SK-N-SH (cell line): ENCODE measurements around the gene KNSTRN. TPM values are rescaled to one million over a fixed set of nuclear protein-coding genes. Genes with fewer than 3 reads are reported as not detected.
A peak's percentile ranks its signal among the peaks of the same experiment; 100 is the strongest.

Experiments
- CTCF ChIA-PET: fragments of 300-600, 350-600 bp; formaldehyde crosslinking; extraction: SDS; loops from one replicate; lab custom pipeline; 2021; lab: Yijun Ruan, JAX
- POLR2A ChIA-PET: fragments of 350-600 bp; sonication (Branson Sonifier 250); formaldehyde crosslinking; extraction: SDS; loops from one replicate; lab custom pipeline; 2020; ENCODE audit warnings: antibody characterized with exemption, inconsistent platforms; lab: Yijun Ruan, JAX
- DNase-seq: peaks from one replicate; pipeline ENCODE4 v3.0.0; 2012
- H2AFZ ChIP-seq: fragments of 200-600 bp; sonication (generic); 2 replicates; pipeline ENCODE4 v1.8.1; 2016; ENCODE audit warnings: antibody characterized with exemption, mild to moderate bottlenecking, low read depth
- H3F3A ChIP-seq: fragments of 200-600 bp; sonication (generic); replicated peaks from 2 replicates; pipeline ENCODE3; 2016; ENCODE audit warnings: antibody characterized with exemption, mild to moderate bottlenecking; ENCODE audit not compliant: insufficient read depth
- H3K27ac ChIP-seq, 2 experiments: fragments of 200-500 bp in 1 of 2; fragments of 200-600 bp in 1 of 2; sonication (Bioruptor generic) in 1 of 2; sonication (generic), shearing (Covaris generic) in 1 of 2; 2 replicates each; pipeline versions ENCODE4 v1.5.1 to v1.6.1; 2014 to 2016; ENCODE audit warnings: low read depth in 2 of 2, inconsistent platforms in 1 of 2, low read length in 1 of 2, mild to moderate bottlenecking in 1 of 2, mixed read lengths in 1 of 2
- H3K27me3 ChIP-seq: fragments of 200-600 bp; sonication (generic), shearing (Covaris generic); 2 replicates; pipeline ENCODE4 v1.6.1; 2016; ENCODE audit warnings: mixed run types; ENCODE audit not compliant: insufficient read depth
- H3K36me3 ChIP-seq, 2 experiments: fragments of 200-500 bp in 1 of 2; fragments of 200-600 bp in 1 of 2; sonication (Bioruptor generic) in 1 of 2; sonication (generic) in 1 of 2; replicated peaks in 1 of 2; 2 replicates each; pipeline versions ENCODE3 to v1.5.1; 2014 to 2016; ENCODE audit warnings: low read length in 1 of 2, mild to moderate bottlenecking in 1 of 2; ENCODE audit not compliant: insufficient read depth in 2 of 2, control insufficient read depth in 1 of 2
- H3K4me1 ChIP-seq, 2 experiments: fragments of 200-500 bp in 1 of 2; fragments of 200-600 bp in 1 of 2; sonication (Bioruptor generic) in 1 of 2; sonication (generic), shearing (Covaris generic) in 1 of 2; 2 replicates each; pipeline versions ENCODE4 v1.5.1 to v1.6.1; 2014 to 2016; ENCODE audit warnings: low read depth in 1 of 2, low read length in 1 of 2, mixed run types in 1 of 2; ENCODE audit not compliant: insufficient read depth in 2 of 2, control insufficient read depth in 1 of 2
- H3K4me2 ChIP-seq: fragments of 200-600 bp; sonication (generic), shearing (Covaris generic); 2 replicates; pipeline ENCODE4 v1.6.1; 2017; ENCODE audit warnings: mixed run types
- H3K4me3 ChIP-seq, 2 experiments: fragments of 200-500 bp in 1 of 2; fragments of 200-600 bp in 1 of 2; sonication (Bioruptor generic) in 1 of 2; sonication (generic), shearing (Covaris generic) in 1 of 2; 2 replicates each; pipeline versions ENCODE4 v1.5.1 to v1.8.1; 2014 to 2016; ENCODE audit warnings: low read depth in 2 of 2, inconsistent platforms in 1 of 2, low read length in 1 of 2, mild to moderate bottlenecking in 1 of 2, mixed read lengths in 1 of 2, moderate library complexity in 1 of 2
- H3K79me2 ChIP-seq: fragments of 200-600 bp; sonication (generic); 2 replicates; pipeline ENCODE4 v1.8.1; 2017; ENCODE audit warnings: mild to moderate bottlenecking; ENCODE audit not compliant: insufficient read depth
- H3K9ac ChIP-seq: fragments of 200-600 bp; sonication (generic); 2 replicates; pipeline ENCODE4 v1.6.1; 2017; ENCODE audit warnings: mixed run types
- H3K9me2 ChIP-seq: fragments of 200-600 bp; sonication (generic); 2 replicates; pipeline ENCODE4 v1.6.1; 2017; ENCODE audit warnings: mixed run types
- H3K9me3 ChIP-seq: fragments of 200-600 bp; sonication (generic); 2 replicates; pipeline ENCODE4 v1.6.1; 2017; ENCODE audit warnings: mixed run types, mild to moderate bottlenecking, moderate library complexity
- H4K20me1 ChIP-seq: fragments of 200-600 bp; sonication (generic); 2 replicates; pipeline ENCODE4 v1.6.1; 2017; ENCODE audit warnings: mild to moderate bottlenecking, mixed run types; ENCODE audit not compliant: insufficient read depth
- CHD2 ChIP-seq: fragments of 150-350 bp; IDR thresholded peaks from 2 replicates; pipeline ENCODE4 v1.6.1; 2018; ENCODE audit warnings: low read length; ENCODE audit not compliant: partially characterized antibody
- ELF1 ChIP-seq: IDR thresholded peaks from 2 replicates; pipeline ENCODE4 v1.4.0; 2012
- EP300 ChIP-seq, 2 experiments: IDR thresholded peaks; 2 replicates each; pipeline versions ENCODE4 v1.4.0 to v1.6.1; 2012; ENCODE audit warnings: borderline replicate concordance in 1 of 2, low read depth in 1 of 2, low read length in 1 of 2
- EZH2phosphoT487 ChIP-seq: fragments of 200-600 bp; sonication (generic); IDR thresholded peaks from 2 replicates; pipeline ENCODE4 v1.6.1; 2017; ENCODE audit warnings: low read depth, mixed run types, mild to moderate bottlenecking, antibody characterized with exemption, moderate library complexity, borderline replicate concordance
- FOSL2 ChIP-seq: IDR thresholded peaks from 2 replicates; pipeline ENCODE4 v1.4.0; 2012; ENCODE audit warnings: low read depth, mild to moderate bottlenecking, moderate library complexity, borderline replicate concordance
- FOXJ3 ChIP-seq: sonication (generic); formaldehyde crosslinking; IDR thresholded peaks from 2 replicates; pipeline ENCODE4 v1.5.1; 2020; ENCODE audit warnings: mild to moderate bottlenecking, missing genetic modification reagents
- GATA2 ChIP-seq: sonication (generic); formaldehyde crosslinking; IDR thresholded peaks from 2 replicates; pipeline ENCODE4 v1.5.0; 2020; ENCODE audit warnings: mild to moderate bottlenecking, missing genetic modification reagents
- JUND ChIP-seq: IDR thresholded peaks from 2 replicates; pipeline ENCODE4 v1.4.0; 2012
- MEF2A ChIP-seq: IDR thresholded peaks from 2 replicates; pipeline ENCODE4 v1.4.0; 2012; ENCODE audit warnings: low read depth, borderline replicate concordance
- NRF1 ChIP-seq: IDR thresholded peaks from 2 replicates; pipeline ENCODE4 v1.6.1; 2012; ENCODE audit warnings: low read depth, mild to moderate bottlenecking, low read length
- RAD21 ChIP-seq: IDR thresholded peaks from 2 replicates; pipeline ENCODE4 v1.6.1; 2012; ENCODE audit warnings: mild to moderate bottlenecking, low read length
- RCOR1 ChIP-seq: fragments of 150-350 bp; IDR thresholded peaks from 2 replicates; pipeline ENCODE4 v1.6.1; 2017; ENCODE audit warnings: antibody characterized with exemption, low read length
- RFX5 ChIP-seq: IDR thresholded peaks from 2 replicates; pipeline ENCODE4 v1.6.1; 2012; ENCODE audit warnings: mild to moderate bottlenecking, improper control_type of control experiment, low read length
- RXRA ChIP-seq: IDR thresholded peaks from 2 replicates; pipeline ENCODE4 v1.4.0; 2012; ENCODE audit warnings: low read depth, mild to moderate bottlenecking, borderline replicate concordance
- SIN3A ChIP-seq: IDR thresholded peaks from 2 replicates; pipeline ENCODE4 v1.6.1; 2012; ENCODE audit warnings: low read depth, mild to moderate bottlenecking, low read length, moderate library complexity, borderline replicate concordance
- SMC3 ChIP-seq: IDR thresholded peaks from 2 replicates; pipeline ENCODE4 v1.6.1; 2012; ENCODE audit warnings: low read depth, low read length, improper control_type of control experiment
- TCF12 ChIP-seq: IDR thresholded peaks from 2 replicates; pipeline ENCODE4 v1.4.0; 2012
- TEAD4 ChIP-seq: IDR thresholded peaks from 2 replicates; pipeline ENCODE4 v1.4.0; 2012; ENCODE audit warnings: mild to moderate bottlenecking, borderline replicate concordance; ENCODE audit not compliant: insufficient read depth
- USF2 ChIP-seq: fragments of 150-350 bp; IDR thresholded peaks from 2 replicates; pipeline ENCODE4 v1.6.1; 2017; ENCODE audit warnings: antibody characterized with exemption, low read length, low read depth, borderline replicate concordance
- YY1 ChIP-seq: IDR thresholded peaks from 2 replicates; pipeline ENCODE4 v1.4.0; 2012; ENCODE audit warnings: low read depth, mild to moderate bottlenecking
- WGBS: methylation state at CpG from one replicate; pipeline ENCODE4 v1.1.6; 2017; ENCODE audit warnings: low lambda C conversion rate; 5-methylcytosine and 5-hydroxymethylcytosine counted together
- polyA plus RNA-seq, 3 experiments: library from polyadenylated mRNA; depleted of rRNA; stranded (reverse); fragments of >200 nt; gene quantifications; 2 replicates each; pipeline ENCODE4 v1.2.3, GENCODE V29; 2012
- TF ChIP-seq, protein P1 (sequence below): fragments of 150-350 bp; IDR thresholded peaks from 2 replicates; pipeline ENCODE4 v1.6.1; 2016; ENCODE audit warnings: mild to moderate bottlenecking, low read depth, low read length
- TF ChIP-seq, protein P2 (sequence below): IDR thresholded peaks from 2 replicates; pipeline ENCODE4 v1.4.0; 2012; ENCODE audit warnings: low read depth
- TF ChIP-seq, protein P3 (sequence below): IDR thresholded peaks from 2 replicates; pipeline ENCODE4 v1.4.0; 2012; ENCODE audit warnings: low read depth, borderline replicate concordance

KNSTRN gene
- polyA plus RNA-seq, 1 of the 3 experiments (the other 2 are of a cell fraction): 25.5 TPM

DNA sequence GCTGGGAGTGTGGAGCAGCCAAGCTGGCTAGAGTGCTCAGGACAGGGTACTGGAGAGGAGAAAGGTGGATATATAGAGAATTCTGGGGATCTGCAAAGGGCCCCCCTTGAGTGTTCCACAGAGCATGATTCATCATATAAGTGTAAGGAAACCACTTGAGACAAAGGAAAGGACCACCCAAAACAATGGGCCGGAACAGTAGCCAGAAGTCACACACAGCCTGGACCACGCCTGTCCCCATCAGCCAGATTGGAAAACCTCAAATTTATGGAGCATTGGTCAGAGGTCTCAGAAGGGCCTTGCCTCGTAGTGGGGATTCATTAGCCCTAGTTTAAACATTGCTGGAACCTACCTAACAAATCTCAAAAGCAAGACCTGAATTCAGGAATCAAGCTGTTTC lies 4.9 kb upstream of the KNSTRN start (continued):
- no peak for TF ChIP-seq GATA2 (CRISPR knock-in tag)
- TF ChIP-seq SIN3A: no peak
- no peak for TF ChIP-seq EZH2phosphoT487
- no peak for TF ChIP-seq RAD21
- no peak for TF ChIP-seq MEF2A
- no peak for TF ChIP-seq FOSL2
- TF ChIP-seq RXRA: no peak
- TF ChIP-seq EP300 (IDR thresholded peaks at IDR 0.05; ENCODE audit: borderline replicate concordance in 1 of 2, low read depth in 1 of 2, low read length in 1 of 2): no peak

GRCh38 chr15:40379374-40379773 lies 3.1 kb upstream of the KNSTRN start:
- Histone ChIP-seq H3K27me3 (no peaks in the 10 kb centered on the region), H4K20me1 (no peaks in the 10 kb centered on the region), H3K4me1 (peaks cover 6 to 13% of the 10 kb centered on the region in 2 experiments; a peak in 3 of 4 replicates), H3K9ac (no peak overlapping the region), H3K36me3 (no peaks in the 10 kb centered on the region), H2AFZ (peak overlapping the region; percentile 39; the same call in 1 of the 2 replicates), H3K4me3 (no peak overlapping the region), H3K27ac (peak overlapping the region in 1 of 2 experiments; percentile 60; a peak in 2 of 4 replicates), H3K9me3 (no peaks in the 10 kb centered on the region), H3K79me2 (peaks cover 16% of the 10 kb centered on the region), H3K4me2 (peak overlapping the region; percentile 46; the same call in 1 of the 2 replicates), H3F3A (peaks cover 8% of the 10 kb centered on the region), H3K9me2 (no peaks in the 10 kb centered on the region)
- 92% methylated on average over 4 of the region's 4 CpGs for WGBS
- no peak for TF ChIP-seq RFX5
- no peak for TF ChIP-seq TCF12
- no peak for TF ChIP-seq SIN3A
- TF ChIP-seq SMC3: no peak
- ChIA-PET CTCF (interaction anchor here (0.8 to 1.0 kb wide), 2 partner anchors 11 to 34 kb away, joined by 3 read pairs; no protein-coding TSS in a partner anchor), POLR2A (no interaction called here)
- DNase-seq: no peak

DNA sequence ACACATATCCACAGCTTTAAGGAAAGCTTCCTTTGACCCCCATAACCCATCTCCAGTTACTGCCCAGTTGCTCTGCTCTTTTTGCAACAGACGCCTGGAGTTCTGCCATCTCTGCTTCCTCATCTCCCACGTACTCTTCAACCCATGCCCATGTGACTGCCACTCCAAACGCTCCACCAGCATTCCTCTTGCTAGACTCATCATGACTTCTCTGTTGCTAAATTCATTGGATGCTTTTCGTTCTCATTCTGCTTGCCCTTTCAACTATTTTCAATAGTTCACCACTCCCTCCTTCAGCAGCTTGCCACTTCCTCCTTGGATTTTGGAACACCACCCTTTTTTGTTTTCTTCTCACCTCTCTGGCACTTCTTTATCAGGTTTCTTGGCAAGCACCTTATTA lies 2.7 kb upstream of the KNSTRN start:
- DNase-seq: no peak
- ChIA-PET CTCF (interaction anchor here (0.8 kb wide), 1 partner anchor 11 kb away, joined by 3 read pairs; no protein-coding TSS in a partner anchor), POLR2A (no interaction called here)
- TF ChIP-seq, protein P1, sequence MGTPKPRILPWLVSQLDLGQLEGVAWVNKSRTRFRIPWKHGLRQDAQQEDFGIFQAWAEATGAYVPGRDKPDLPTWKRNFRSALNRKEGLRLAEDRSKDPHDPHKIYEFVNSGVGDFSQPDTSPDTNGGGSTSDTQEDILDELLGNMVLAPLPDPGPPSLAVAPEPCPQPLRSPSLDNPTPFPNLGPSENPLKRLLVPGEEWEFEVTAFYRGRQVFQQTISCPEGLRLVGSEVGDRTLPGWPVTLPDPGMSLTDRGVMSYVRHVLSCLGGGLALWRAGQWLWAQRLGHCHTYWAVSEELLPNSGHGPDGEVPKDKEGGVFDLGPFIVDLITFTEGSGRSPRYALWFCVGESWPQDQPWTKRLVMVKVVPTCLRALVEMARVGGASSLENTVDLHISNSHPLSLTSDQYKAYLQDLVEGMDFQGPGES: no peak
- TF ChIP-seq CHD2 (no peak), JUND (peak; percentile 51), RFX5 (no peak), FOXJ3 (CRISPR knock-in tag) (no peak), NRF1 (no peak), TCF12 (peak; percentile 36; the same call in 1 of the 2 replicates), ELF1 (no peak), TEAD4 (peak; percentile 51; the same call in 1 of the 2 replicates), RCOR1 (no peak), FOSL2 (peak; percentile 64; the same call in 1 of the 2 replicates), MEF2A (no peak), YY1 (no peak), SMC3 (no peak), USF2 (no peak)
- TF ChIP-seq, protein P2, sequence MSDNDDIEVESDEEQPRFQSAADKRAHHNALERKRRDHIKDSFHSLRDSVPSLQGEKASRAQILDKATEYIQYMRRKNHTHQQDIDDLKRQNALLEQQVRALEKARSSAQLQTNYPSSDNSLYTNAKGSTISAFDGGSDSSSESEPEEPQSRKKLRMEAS: peak; percentile 69; the same call in 1 of the 2 replicates
- TF ChIP-seq, protein P3, sequence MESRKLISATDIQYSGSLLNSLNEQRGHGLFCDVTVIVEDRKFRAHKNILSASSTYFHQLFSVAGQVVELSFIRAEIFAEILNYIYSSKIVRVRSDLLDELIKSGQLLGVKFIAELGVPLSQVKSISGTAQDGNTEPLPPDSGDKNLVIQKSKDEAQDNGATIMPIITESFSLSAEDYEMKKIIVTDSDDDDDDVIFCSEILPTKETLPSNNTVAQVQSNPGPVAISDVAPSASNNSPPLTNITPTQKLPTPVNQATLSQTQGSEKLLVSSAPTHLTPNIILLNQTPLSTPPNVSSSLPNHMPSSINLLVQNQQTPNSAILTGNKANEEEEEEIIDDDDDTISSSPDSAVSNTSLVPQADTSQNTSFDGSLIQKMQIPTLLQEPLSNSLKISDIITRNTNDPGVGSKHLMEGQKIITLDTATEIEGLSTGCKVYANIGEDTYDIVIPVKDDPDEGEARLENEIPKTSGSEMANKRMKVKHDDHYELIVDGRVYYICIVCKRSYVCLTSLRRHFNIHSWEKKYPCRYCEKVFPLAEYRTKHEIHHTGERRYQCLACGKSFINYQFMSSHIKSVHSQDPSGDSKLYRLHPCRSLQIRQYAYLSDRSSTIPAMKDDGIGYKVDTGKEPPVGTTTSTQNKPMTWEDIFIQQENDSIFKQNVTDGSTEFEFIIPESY: no peak

More for the DNA sequence above, 2.7 kb upstream of the KNSTRN start:
- WGBS: 11% methylated on average over 4 of the region's 4 CpGs
- Histone ChIP-seq H2AFZ (peak overlapping the region; percentile 39; the same call in 1 of the 2 replicates), H3K9ac (no peak overlapping the region), H3K27me3 (no peaks in the 10 kb centered on the region), H3K79me2 (peaks cover 20% of the 10 kb centered on the region), H3K9me2 (no peaks in the 10 kb centered on the region), H3K27ac (peak overlapping the region in 1 of 2 experiments; percentile 60; a peak in 3 of 4 replicates), H3F3A (peaks cover 8% of the 10 kb centered on the region), H3K4me1 (peaks cover 7 to 17% of the 10 kb centered on the region in 2 experiments; a peak in 3 of 4 replicates), H3K4me3 (no peak overlapping the region), H3K36me3 (no peaks in the 10 kb centered on the region), H3K9me3 (no peaks in the 10 kb centered on the region), H3K4me2 (peak overlapping the region; percentile 46), H4K20me1 (no peaks in the 10 kb centered on the region)
